Measurements from ENCODE around the gene NCLN.

Gene NCLN

DNA sequence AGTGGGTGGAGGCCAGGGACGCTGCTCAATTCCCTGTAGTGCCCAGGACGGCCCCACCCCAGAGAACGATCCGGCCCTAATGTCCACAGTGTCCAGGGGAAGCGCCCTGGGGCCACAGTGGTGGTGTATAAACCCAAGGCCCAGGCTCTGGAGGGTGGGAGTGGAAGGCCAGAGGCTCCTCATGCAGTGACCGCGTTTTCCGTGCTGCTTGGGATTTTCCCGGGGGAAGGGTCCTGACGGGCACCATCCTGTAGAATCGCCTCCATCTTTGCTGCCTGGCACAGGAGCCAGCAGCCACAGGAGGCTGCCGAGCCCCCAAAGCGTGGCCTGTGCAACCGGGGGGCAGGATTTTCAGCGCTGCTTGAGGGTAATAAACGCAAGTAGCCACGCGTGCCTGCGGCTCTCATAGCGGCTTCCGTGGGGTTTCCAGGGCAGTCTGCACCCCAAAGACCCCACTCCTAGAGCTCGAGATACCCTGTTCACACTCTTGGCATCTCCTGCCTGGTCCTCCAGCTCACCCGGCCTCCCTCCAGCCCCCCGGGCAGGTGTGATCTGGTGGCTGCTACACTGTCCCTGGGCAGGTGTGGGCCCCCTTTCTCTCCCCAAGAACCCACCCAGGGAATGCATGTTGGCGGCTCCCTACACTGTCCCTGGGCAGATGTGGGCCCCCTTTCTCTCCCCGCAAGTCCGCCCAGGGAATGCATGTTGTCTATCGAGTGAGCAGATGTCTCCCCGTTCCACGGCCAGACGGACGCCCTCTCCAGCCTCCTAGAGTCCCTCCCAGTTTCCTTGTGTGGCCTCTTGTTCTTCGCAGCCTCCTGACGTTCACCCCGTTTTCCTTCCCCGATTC lies 2.2 kb downstream of the NCLN start:
- no peaks in the 10 kb centered on the region for H3K27me3 ChIP-seq (ENCODE audit: insufficient read depth, poor library complexity, severe bottlenecking)
- no peak overlapping the region for H3K27ac ChIP-seq (ENCODE audit: poor library complexity, severe bottlenecking)
- H3K36me3 ChIP-seq (ENCODE audit: low read depth): peaks cover 25% of the 10 kb centered on the region
- no peaks in the 10 kb centered on the region for H3K9me3 ChIP-seq (ENCODE audit: severe bottlenecking)
- no peak for ATAC-seq (ENCODE audit: low read depth)
- DNase-seq (ENCODE audit: low spot score): no peak
- peaks cover 4% of the 10 kb centered on the region for H3K4me1 ChIP-seq (ENCODE audit: insufficient read depth, poor library complexity, severe bottlenecking)
- H3K4me3 ChIP-seq (ENCODE audit: severe bottlenecking): no peak overlapping the region
- TF ChIP-seq, protein P1, sequence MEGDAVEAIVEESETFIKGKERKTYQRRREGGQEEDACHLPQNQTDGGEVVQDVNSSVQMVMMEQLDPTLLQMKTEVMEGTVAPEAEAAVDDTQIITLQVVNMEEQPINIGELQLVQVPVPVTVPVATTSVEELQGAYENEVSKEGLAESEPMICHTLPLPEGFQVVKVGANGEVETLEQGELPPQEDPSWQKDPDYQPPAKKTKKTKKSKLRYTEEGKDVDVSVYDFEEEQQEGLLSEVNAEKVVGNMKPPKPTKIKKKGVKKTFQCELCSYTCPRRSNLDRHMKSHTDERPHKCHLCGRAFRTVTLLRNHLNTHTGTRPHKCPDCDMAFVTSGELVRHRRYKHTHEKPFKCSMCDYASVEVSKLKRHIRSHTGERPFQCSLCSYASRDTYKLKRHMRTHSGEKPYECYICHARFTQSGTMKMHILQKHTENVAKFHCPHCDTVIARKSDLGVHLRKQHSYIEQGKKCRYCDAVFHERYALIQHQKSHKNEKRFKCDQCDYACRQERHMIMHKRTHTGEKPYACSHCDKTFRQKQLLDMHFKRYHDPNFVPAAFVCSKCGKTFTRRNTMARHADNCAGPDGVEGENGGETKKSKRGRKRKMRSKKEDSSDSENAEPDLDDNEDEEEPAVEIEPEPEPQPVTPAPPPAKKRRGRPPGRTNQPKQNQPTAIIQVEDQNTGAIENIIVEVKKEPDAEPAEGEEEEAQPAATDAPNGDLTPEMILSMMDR (IDR thresholded peaks at IDR 0.05; ENCODE audit: poor library complexity, severe bottlenecking): no peak

DNA sequence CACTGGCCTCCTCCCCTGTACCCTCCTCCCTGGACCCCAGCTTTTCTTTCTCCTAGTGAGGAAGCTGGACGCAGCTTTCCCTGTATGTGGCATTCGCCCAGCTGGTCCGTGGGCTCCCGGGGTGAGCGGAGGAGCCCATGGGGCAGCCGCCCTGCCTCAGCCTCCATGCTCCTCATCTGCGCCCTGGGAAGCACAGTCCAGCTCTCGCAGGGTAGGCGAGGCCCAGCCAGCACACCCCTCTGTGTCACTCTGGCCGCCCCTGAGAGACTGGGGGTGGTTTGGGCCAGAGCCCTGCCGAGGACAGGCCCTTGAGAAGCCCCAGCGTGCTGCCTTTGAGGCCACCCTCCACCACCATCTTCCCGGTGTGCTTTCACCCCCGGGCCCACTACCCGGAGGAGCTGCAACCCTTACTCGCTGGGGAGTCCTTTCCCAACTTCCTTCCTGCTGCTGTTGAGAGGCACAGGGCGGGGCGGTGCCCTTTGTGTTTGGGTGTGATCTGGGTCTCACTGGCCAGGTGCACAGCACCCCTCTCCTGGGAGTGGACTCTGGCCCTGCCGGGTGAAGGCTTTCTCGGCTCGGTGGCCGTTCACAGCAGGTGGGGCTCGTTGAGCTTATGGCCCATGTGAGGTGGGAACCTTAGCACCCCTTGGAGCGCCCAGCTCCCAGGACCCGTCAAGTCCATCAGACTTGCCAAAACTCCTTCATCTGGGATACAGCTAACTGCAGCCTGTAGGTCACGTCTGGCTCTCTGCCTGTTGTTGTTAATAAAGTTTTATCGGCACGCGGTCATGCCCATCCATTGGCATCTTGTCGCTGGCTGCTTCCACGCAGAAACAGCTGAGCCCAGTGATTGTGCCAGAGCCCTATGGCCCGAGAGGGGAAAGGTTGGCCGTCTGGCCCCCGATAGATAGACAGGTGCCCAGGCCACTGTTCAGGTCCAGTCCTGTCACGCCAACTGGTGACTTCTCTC lies 3.2 kb downstream of the NCLN start:
- Histone ChIP-seq H3K27me3 (ENCODE audit: insufficient read depth, poor library complexity, severe bottlenecking) (no peaks in the 10 kb centered on the region), H3K4me1 (ENCODE audit: insufficient read depth, poor library complexity, severe bottlenecking) (peaks cover 4% of the 10 kb centered on the region), H3K4me3 (ENCODE audit: severe bottlenecking) (no peak overlapping the region), H3K27ac (ENCODE audit: poor library complexity, severe bottlenecking) (no peak overlapping the region), H3K9me3 (ENCODE audit: severe bottlenecking) (no peaks in the 10 kb centered on the region), H3K36me3 (ENCODE audit: low read depth) (peaks cover 32% of the 10 kb centered on the region)
- ATAC-seq (ENCODE audit: low read depth) (no peak), DNase-seq (ENCODE audit: low spot score) (no peak)
- TF ChIP-seq, protein P1 (IDR thresholded peaks at IDR 0.05; ENCODE audit: poor library complexity, severe bottlenecking): no peak

DNA sequence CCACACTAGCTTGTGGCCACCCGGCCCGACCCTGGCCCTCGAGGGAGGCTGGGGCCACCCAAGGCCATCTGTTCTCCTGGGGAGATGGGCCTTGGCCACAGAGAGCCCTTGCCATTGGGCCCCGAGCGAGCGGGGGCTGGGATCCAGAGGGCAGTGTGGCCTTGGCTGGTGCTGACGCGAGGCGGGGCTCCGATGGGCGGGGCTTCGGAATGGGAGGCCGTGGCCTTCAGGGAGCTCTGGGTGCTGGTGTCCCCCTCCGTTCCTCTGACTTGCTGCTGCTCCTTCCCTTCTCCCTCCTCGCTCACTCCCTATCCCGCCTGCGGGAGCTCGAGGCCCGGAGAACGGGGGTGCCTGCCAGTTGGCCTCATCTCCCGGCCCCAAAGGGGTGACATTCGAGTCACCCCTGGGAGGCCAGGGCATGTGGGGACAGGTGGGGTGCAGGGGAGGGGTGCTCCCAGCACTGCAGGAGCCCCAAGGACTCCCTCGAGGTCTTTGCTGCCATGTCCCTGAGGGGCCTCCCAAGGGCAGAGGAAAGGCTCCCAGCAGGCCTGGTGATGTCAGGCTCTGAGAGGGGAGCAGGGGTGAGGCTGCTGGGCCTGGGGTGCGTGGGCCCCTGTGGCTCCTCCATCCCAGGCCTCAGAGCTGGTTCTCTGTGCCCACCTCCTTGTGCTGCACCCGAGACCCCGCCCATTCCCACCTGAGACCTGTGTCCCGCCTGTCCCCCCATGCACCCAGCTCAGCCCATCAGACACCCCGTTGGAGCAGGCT lies 4.2 kb downstream of the NCLN start:
- Histone ChIP-seq H3K36me3 (ENCODE audit: low read depth) (peaks cover 32% of the 10 kb centered on the region), H3K27me3 (ENCODE audit: insufficient read depth, poor library complexity, severe bottlenecking) (no peaks in the 10 kb centered on the region), H3K4me1 (ENCODE audit: insufficient read depth, poor library complexity, severe bottlenecking) (peaks cover 4% of the 10 kb centered on the region), H3K9me3 (ENCODE audit: severe bottlenecking) (no peaks in the 10 kb centered on the region), H3K27ac (ENCODE audit: poor library complexity, severe bottlenecking) (no peak overlapping the region), H3K4me3 (ENCODE audit: severe bottlenecking) (no peak overlapping the region)
- ATAC-seq (ENCODE audit: low read depth) (no peak), DNase-seq (ENCODE audit: low spot score) (no peak)
- TF ChIP-seq, protein P1 (IDR thresholded peaks at IDR 0.05; ENCODE audit: poor library complexity, severe bottlenecking): no peak

DNA sequence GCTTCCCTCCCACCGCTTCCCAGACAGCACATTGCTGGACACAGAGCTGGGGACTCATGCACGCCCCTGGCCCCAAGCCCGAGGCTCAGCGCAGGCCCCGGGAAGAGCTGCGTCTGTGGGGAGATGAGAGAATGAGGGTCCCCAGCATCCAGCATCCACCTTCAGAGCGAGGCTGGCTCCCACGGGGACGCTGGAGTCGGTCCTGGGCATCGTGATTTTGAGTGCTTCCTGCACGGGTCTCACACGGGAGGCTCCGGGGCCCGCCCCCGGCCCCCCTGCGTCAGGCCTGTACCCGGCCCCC lies 4.7 kb downstream of the NCLN start:
- H3K36me3 ChIP-seq (ENCODE audit: low read depth): peaks cover 32% of the 10 kb centered on the region
- no peak overlapping the region for H3K27ac ChIP-seq (ENCODE audit: poor library complexity, severe bottlenecking)
- no peaks in the 10 kb centered on the region for H3K9me3 ChIP-seq (ENCODE audit: severe bottlenecking)
- no peak overlapping the region for H3K4me3 ChIP-seq (ENCODE audit: severe bottlenecking)
- no peak for ATAC-seq (ENCODE audit: low read depth)
- peaks cover 4% of the 10 kb centered on the region for H3K4me1 ChIP-seq (ENCODE audit: insufficient read depth, poor library complexity, severe bottlenecking)
- no peaks in the 10 kb centered on the region for H3K27me3 ChIP-seq (ENCODE audit: insufficient read depth, poor library complexity, severe bottlenecking)
- no peak for DNase-seq (ENCODE audit: low spot score)
- TF ChIP-seq, protein P1 (IDR thresholded peaks at IDR 0.05; ENCODE audit: poor library complexity, severe bottlenecking): no peak

Measured in RWPE2 (cell line).